Measurements from ENCODE around the gene RNF126.

RNF126 gene

DNA sequence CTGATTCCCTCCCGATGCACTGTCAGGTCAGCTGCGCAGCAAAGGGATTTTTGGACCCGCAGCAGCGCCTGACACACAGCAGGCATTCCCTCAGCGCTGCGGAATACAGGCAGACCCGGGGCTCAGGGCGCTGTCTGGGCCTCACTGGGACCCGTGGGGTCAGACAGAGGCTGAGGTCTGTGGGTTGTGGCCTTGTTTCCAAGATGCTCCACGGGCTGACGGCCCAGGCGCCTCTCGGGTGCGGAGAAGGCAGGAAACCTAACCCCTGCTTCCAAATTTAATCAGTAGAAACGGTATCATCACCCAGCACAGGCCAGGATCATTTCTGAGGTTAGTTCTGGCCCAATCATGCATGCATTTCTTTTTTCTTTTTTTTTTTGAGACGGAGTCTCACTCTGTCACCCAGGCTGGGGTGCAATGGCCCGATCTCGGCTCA, 686 bp upstream of the RNF126 start:
- TF ChIP-seq, protein P1, sequence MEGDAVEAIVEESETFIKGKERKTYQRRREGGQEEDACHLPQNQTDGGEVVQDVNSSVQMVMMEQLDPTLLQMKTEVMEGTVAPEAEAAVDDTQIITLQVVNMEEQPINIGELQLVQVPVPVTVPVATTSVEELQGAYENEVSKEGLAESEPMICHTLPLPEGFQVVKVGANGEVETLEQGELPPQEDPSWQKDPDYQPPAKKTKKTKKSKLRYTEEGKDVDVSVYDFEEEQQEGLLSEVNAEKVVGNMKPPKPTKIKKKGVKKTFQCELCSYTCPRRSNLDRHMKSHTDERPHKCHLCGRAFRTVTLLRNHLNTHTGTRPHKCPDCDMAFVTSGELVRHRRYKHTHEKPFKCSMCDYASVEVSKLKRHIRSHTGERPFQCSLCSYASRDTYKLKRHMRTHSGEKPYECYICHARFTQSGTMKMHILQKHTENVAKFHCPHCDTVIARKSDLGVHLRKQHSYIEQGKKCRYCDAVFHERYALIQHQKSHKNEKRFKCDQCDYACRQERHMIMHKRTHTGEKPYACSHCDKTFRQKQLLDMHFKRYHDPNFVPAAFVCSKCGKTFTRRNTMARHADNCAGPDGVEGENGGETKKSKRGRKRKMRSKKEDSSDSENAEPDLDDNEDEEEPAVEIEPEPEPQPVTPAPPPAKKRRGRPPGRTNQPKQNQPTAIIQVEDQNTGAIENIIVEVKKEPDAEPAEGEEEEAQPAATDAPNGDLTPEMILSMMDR (conservative IDR thresholded peaks at IDR 0.05) = no peak
- no peak for TF ChIP-seq ZFX (IDR thresholded peaks at IDR 0.05)
- H3K27ac ChIP-seq = peak overlapping the region; percentile 100

DNA sequence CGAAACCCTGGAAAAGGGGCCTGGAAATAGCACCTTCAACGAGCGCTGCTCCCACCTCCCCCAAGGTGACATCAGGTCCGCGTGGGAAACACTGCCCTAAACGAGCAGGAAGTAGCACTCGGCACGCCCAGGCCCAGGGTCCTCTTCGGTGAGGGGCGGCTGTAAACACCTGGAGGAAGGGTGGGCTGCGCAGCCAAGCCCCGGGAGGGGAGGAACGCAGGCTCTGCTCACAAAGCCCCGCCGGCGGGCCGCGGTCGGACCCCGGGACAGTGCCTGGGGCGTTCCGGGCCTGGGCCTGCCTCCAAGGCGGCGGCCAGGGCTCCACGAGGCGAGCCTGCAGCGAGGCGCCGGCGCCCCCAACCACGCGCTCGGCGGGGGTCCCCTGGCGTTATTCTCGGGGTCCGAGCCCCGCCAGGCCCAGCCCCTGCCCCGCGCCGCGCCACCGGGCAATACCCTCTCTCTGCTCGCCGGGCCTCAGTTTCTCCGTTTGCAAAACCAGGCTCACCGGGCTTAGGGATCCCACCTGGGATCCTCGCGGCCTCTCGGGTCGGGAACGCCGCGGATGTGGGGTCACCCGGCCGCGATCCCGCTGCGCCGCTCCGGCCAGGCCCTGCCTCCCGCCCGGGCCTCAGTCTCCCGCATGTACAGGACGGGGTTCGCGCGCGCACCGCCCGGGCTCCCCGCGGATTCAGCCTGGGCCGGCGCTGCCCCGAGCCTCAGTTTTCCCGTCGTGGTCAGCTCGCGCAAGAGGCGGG, 630 bp downstream of the RNF126 start:
- peak overlapping the region; percentile 100 for H3K27ac ChIP-seq
- TF ChIP-seq ZFX (IDR thresholded peaks at IDR 0.05) = peak; percentile 91
- TF ChIP-seq, protein P1 (conservative IDR thresholded peaks at IDR 0.05) = no peak

DNA sequence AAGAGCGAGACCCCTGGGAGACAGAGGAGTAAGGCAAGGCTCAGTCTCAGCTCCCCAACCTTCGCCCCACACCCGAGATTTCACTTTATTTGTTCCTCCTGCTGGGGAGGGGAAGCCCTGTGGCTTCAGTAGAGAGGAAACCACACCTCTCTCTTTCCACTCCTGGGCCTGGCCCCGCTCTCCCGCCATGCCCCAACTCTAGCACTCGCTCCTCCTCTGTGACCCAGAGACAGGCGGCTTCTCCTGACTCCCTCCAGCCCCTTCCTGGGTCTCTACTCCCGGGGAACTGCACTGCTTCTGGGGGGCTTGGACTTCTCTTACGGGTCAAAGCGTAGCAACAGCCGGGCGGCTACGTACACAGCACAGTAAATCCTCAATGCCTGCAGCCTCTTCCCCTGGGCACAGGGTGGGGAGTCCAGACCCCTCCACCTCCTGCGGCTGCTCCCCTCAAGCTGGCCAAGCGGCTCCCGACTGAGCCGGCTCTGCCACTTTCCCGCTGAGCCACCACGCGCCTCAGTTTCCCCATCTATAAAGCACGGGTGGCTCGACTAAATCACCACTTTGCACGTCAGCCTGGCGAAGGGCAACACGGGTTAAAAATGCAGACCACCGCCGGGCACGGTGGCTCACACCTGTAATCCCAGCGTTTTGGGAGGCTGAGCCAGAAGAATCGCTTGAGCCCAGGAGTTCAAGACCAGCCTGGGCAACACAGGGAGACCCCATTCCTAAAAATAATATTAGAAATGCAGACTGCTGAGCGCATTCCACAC, 1.4 kb downstream of the RNF126 start:
- no peak for TF ChIP-seq ZFX (IDR thresholded peaks at IDR 0.05)
- TF ChIP-seq, protein P1 (conservative IDR thresholded peaks at IDR 0.05) = no peak
- H3K27ac ChIP-seq = peak overlapping the region; percentile 100

DNA sequence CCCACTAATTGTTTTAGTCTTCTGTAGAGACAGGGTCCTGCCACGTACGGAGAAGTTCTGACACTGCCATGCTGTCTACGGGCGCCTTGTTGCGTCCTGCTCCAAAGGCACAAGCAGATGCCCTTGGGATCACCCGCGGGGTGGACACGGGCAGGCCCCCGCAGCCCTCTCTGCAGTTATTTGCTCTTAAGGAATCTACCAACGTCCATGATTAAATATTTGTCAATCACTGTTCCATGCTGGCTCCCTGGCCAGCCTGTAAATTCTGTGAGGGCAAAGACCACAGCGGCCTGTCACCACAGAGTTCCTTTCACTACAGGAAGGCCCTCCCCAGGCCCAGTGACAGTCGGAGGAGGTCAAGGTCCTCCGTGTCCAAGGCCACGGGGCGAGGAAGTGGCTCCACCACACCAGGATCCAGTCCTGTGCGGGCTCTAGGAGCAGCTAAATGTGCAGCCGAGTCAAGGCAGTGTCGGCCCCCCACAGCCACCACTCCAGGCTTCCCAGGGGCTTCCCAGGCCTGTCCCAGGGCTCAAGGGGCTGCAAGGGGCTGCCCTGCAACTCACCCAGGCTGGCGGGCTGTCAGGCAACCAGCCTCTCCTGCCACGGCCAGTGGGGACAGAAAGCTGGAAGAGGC, 2.1 kb downstream of the RNF126 start:
- H3K27ac ChIP-seq = peak overlapping the region; percentile 100
- TF ChIP-seq ZFX (IDR thresholded peaks at IDR 0.05) = no peak
- TF ChIP-seq, protein P1 (conservative IDR thresholded peaks at IDR 0.05) = no peak

DNA sequence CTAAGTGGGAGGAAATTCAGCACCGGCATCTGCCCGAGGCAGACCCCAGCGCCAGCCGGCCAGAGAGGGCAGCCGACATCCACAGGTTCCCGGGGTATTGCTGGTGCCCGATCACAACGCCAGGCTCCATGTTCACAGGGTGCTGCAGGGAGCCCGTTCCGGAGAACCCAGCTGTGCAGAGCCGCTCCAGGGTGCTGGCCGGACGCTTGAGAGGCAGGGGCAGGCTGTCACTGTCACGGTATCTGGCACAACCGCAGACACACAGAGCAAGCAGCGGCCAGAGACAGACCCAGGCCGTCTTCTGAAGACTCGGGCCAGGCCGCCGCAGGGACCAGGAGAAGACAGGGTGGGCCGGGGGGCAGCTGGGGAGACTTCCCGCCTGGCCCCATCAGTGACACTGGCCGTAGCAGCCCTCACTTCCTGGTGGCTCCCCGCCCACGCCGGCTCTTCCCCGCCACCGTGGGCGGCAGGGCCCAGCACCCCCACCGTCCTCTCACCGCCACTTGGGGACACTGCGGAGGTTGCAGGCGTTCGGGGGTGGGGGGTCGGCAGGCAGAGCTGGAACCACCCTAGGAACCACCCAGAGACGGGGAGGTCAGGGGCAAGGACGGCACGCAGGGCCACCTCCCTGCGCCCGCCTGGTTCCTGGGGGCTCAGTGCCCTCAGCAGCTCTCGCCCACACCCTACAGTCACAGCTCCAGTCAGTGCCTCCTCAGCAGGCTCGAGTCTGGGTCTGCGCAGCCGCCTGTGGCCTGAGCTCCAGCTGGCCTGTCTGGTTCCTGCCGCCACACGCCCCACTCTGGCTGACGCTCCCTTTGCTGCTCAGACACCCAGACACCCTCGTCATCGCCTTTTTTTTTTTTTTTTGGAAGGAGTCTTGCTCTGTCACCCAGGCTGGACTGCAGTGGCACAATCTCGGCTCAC, 3.8 kb downstream of the RNF126 start:
- no peak overlapping the region for H3K27ac ChIP-seq
- no peak for TF ChIP-seq ZFX (IDR thresholded peaks at IDR 0.05)
- TF ChIP-seq, protein P1 (conservative IDR thresholded peaks at IDR 0.05) = no peak

DNA sequence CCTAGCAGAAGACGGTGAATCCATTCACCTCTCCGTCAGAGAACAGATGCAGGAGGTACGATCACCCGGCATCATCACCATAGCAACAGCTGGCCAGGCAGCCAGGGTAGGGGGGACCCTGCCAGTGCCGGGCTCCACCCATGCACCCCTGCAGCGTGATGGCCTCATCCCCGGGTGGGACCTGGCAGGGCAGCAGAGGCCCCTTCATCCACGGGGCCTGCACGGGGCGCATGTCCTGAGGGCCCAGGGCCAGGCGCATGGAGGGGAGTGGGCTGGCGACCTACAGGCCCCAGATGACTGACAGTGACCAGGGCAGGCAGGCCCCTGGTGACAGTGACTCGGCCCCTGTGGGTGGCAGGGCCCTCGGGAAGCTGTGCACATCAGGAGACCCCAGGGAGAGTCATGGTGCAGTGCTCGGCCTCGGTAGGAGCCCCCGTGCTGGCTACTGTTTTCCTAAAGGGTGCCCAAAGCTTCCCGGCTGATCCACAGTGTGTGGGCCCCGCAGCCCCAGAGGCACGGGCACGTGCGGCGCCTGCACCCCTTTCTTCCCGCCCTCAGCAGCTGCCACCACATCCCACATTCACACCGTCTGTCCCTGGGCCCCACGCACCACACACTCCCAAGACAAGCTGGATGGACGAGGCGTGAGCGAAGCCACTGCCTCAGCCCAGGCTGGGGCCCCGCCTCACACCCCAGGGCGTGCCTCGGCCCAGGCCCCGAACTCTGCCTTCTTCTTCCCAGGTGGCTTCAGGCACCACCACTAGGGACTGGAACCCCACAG, 4.8 kb downstream of the RNF126 start:
- no peak for TF ChIP-seq ZFX (IDR thresholded peaks at IDR 0.05)
- TF ChIP-seq, protein P1 (conservative IDR thresholded peaks at IDR 0.05) = no peak
- H3K27ac ChIP-seq = no peak overlapping the region

All from C4-2B (cell line).